Measurements from ENCODE around the gene RBM15. TPM values are rescaled to one million over a fixed set of nuclear protein-coding genes. Genes with fewer than 3 reads are reported as not detected.

Gene RBM15
- total RNA-seq, 2 experiments from 2014 or later, result 63.4 to 68.1 TPM

GRCh38 chr1:110308247-110308646, 30.9 kb upstream of the RBM15 start:
- Mint-ChIP-seq H3K4me1 (no peaks in the 10 kb centered on the region), H3K27ac (no peak overlapping the region), H3K9me3 (no peaks in the 10 kb centered on the region), H3K27me3 (no peaks in the 10 kb centered on the region), H3K4me3 (no peak overlapping the region), H3K36me3 (ENCODE audit: low read depth) (no peaks in the 10 kb centered on the region)
- DNase-seq, result no peak
- ChIA-PET CTCF (interaction anchor here (12.5 kb wide), 1 partner anchor 99 kb away, joined by 234 read pairs; the partner anchor contains the start of gene KCNC4), POLR2A (no interaction called here)

- H3K27me3 Mint-ChIP-seq, result no peaks in the 10 kb centered on the region
- ChIA-PET CTCF (interaction anchor here (2.3 to 12.5 kb wide), 3 partner anchors 100 to 112 kb away, joined by 8 to 234 read pairs (median 15); partner anchors contain the start of gene KCNC4), POLR2A (interaction anchor here (1.0 kb wide), 1 partner anchor 29 kb away, joined by 3 read pairs; the partner anchor contains the start of gene RBM15)
- H3K4me3 Mint-ChIP-seq, result no peak overlapping the region
- no peak for DNase-seq
- H3K36me3 Mint-ChIP-seq (ENCODE audit: low read depth), result no peaks in the 10 kb centered on the region
- H3K27ac Mint-ChIP-seq, result no peak overlapping the region
- no peaks in the 10 kb centered on the region for H3K9me3 Mint-ChIP-seq
- H3K4me1 Mint-ChIP-seq, result no peaks in the 10 kb centered on the region
Observed at GRCh38 chr1:110309139-110309538, 30.0 kb upstream of the RBM15 start.

GRCh38 chr1:110309767-110310166, 29.4 kb upstream of the RBM15 start:
- no peaks in the 10 kb centered on the region for H3K9me3 Mint-ChIP-seq
- H3K36me3 Mint-ChIP-seq (ENCODE audit: low read depth), result no peaks in the 10 kb centered on the region
- H3K4me3 Mint-ChIP-seq, result no peak overlapping the region
- no peaks in the 10 kb centered on the region for H3K4me1 Mint-ChIP-seq
- H3K27me3 Mint-ChIP-seq, result no peaks in the 10 kb centered on the region
- ChIA-PET CTCF (interaction anchor here (1.3 to 12.5 kb wide), 4 partner anchors 100 to 186 kb away, joined by 3 to 234 read pairs (median 12); partner anchors contain the start of gene KCNC4), POLR2A (interaction anchor here (1.0 kb wide), 1 partner anchor 29 kb away, joined by 3 read pairs; the partner anchor contains the start of gene RBM15)
- no peak overlapping the region for H3K27ac Mint-ChIP-seq
- no peak for DNase-seq

GRCh38 chr1:110310300-110310699, 28.9 kb upstream of the RBM15 start:
- H3K9me3 Mint-ChIP-seq, result no peaks in the 10 kb centered on the region
- no peak overlapping the region for H3K4me3 Mint-ChIP-seq
- H3K4me1 Mint-ChIP-seq, result no peaks in the 10 kb centered on the region
- no peaks in the 10 kb centered on the region for H3K36me3 Mint-ChIP-seq (ENCODE audit: low read depth)
- ChIA-PET POLR2A (no interaction called here), CTCF (interaction anchor here (1.3 to 12.5 kb wide), 4 partner anchors 101 to 185 kb away, joined by 3 to 234 read pairs (median 12); partner anchors contain the start of gene KCNC4)
- no peak overlapping the region for H3K27ac Mint-ChIP-seq
- DNase-seq, result no peak
- H3K27me3 Mint-ChIP-seq, result no peaks in the 10 kb centered on the region

GRCh38 chr1:110312188-110313121, 26.7 kb upstream of the RBM15 start:
- no peak overlapping the region for H3K4me3 Mint-ChIP-seq
- no peaks in the 10 kb centered on the region for H3K4me1 Mint-ChIP-seq

GRCh38 chr1:110316735-110317134, 22.4 kb upstream of the RBM15 start:
- CTCF ChIA-PET, result interaction anchor here (1.0 to 12.5 kb wide), 3 partner anchors 107 to 143 kb away, joined by 3 to 234 read pairs (median 10); partner anchors contain the start of gene KCNC4
- no peak for DNase-seq
- Mint-ChIP-seq H3K36me3 (ENCODE audit: low read depth) (no peaks in the 10 kb centered on the region), H3K9me3 (no peaks in the 10 kb centered on the region), H3K27me3 (no peaks in the 10 kb centered on the region), H3K27ac (no peak overlapping the region), H3K4me1 (no peaks in the 10 kb centered on the region), H3K4me3 (no peak overlapping the region)
- POLR2A ChIA-PET, result no interaction called here

More at GRCh38 chr1:110312188-110313121, 26.7 kb upstream of the RBM15 start:
- CTCF ChIA-PET, result interaction anchor here (0.5 to 12.5 kb wide), 14 partner anchors 9 to 150 kb away, joined by 3 to 234 read pairs (median 4); partner anchors contain the start of genes KCNC4 and RBM15
- POLR2A ChIA-PET, result interaction anchor here (0.6 to 1.0 kb wide), 2 partner anchors 25 to 109 kb away, joined by 3 read pairs; no protein-coding TSS in a partner anchor
- H3K27ac Mint-ChIP-seq, result no peak overlapping the region
- no peaks in the 10 kb centered on the region for H3K27me3 Mint-ChIP-seq
- no peaks in the 10 kb centered on the region for H3K36me3 Mint-ChIP-seq (ENCODE audit: low read depth)
- H3K9me3 Mint-ChIP-seq, result no peaks in the 10 kb centered on the region
- DNase-seq, result peak; percentile 68

- Mint-ChIP-seq H3K27me3 (no peaks in the 10 kb centered on the region), H3K36me3 (ENCODE audit: low read depth) (no peaks in the 10 kb centered on the region), H3K4me3 (no peak overlapping the region), H3K9me3 (no peaks in the 10 kb centered on the region), H3K27ac (no peak overlapping the region), H3K4me1 (no peaks in the 10 kb centered on the region)
- POLR2A ChIA-PET, result interaction anchor here (1.1 to 2.2 kb wide), 3 partner anchors 20 to 42 kb away, joined by 3 to 7 read pairs (median 4); partner anchors contain the start of gene RBM15
- DNase-seq, result no peak
- CTCF ChIA-PET, result interaction anchor here (0.8 to 12.5 kb wide), 7 partner anchors 11 to 143 kb away, joined by 3 to 234 read pairs (median 5); partner anchors contain the start of gene KCNC4
Observed at GRCh38 chr1:110318046-110318445, 21.1 kb upstream of the RBM15 start.

- ChIA-PET POLR2A (interaction anchor here (2.2 kb wide), 1 partner anchor 18 kb away, joined by 7 read pairs; no protein-coding TSS in a partner anchor), CTCF (interaction anchor here (0.8 to 12.5 kb wide), 3 partner anchors 110 to 176 kb away, joined by 3 to 234 read pairs (median 8); partner anchors contain the start of gene KCNC4)
- H3K36me3 Mint-ChIP-seq (ENCODE audit: low read depth), result no peaks in the 10 kb centered on the region
Observed at GRCh38 chr1:110319332-110320167, 19.6 kb upstream of the RBM15 start.

GRCh38 chr1:110320168-110320518, 19.0 kb upstream of the RBM15 start:
- no peak overlapping the region for H3K4me3 Mint-ChIP-seq
- H3K4me1 Mint-ChIP-seq, result no peaks in the 10 kb centered on the region
- H3K27me3 Mint-ChIP-seq, result no peaks in the 10 kb centered on the region

More at GRCh38 chr1:110319332-110320167, 19.6 kb upstream of the RBM15 start:
- Mint-ChIP-seq H3K4me1 (no peaks in the 10 kb centered on the region), H3K27me3 (no peaks in the 10 kb centered on the region), H3K27ac (no peak overlapping the region), H3K9me3 (no peaks in the 10 kb centered on the region), H3K4me3 (no peak overlapping the region)
- DNase-seq, result no peak

GRCh38 chr1:110321045-110321444, 18.1 kb upstream of the RBM15 start:
- no peak overlapping the region for H3K27ac Mint-ChIP-seq
- H3K9me3 Mint-ChIP-seq, result no peaks in the 10 kb centered on the region
- H3K4me1 Mint-ChIP-seq, result no peaks in the 10 kb centered on the region
- H3K4me3 Mint-ChIP-seq, result no peak overlapping the region
- no peaks in the 10 kb centered on the region for H3K36me3 Mint-ChIP-seq (ENCODE audit: low read depth)
- H3K27me3 Mint-ChIP-seq, result no peaks in the 10 kb centered on the region
- no peak for DNase-seq
- ChIA-PET POLR2A (no interaction called here), CTCF (no interaction called here)

More at GRCh38 chr1:110320168-110320518, 19.0 kb upstream of the RBM15 start:
- Mint-ChIP-seq H3K27ac (no peak overlapping the region), H3K36me3 (ENCODE audit: low read depth) (no peaks in the 10 kb centered on the region), H3K9me3 (no peaks in the 10 kb centered on the region)
- DNase-seq, result no peak
- ChIA-PET POLR2A (no interaction called here), CTCF (no interaction called here)

GRCh38 chr1:110321846-110322245, 17.3 kb upstream of the RBM15 start:
- CTCF ChIA-PET, result interaction anchor here (1.4 kb wide), 1 partner anchor 9 kb away, joined by 4 read pairs; no protein-coding TSS in a partner anchor
- no peaks in the 10 kb centered on the region for H3K27me3 Mint-ChIP-seq
- no peak overlapping the region for H3K4me3 Mint-ChIP-seq
- H3K4me1 Mint-ChIP-seq, result no peaks in the 10 kb centered on the region
- no peaks in the 10 kb centered on the region for H3K36me3 Mint-ChIP-seq (ENCODE audit: low read depth)
- H3K9me3 Mint-ChIP-seq, result no peaks in the 10 kb centered on the region
- H3K27ac Mint-ChIP-seq, result no peak overlapping the region
- POLR2A ChIA-PET, result no interaction called here
- DNase-seq, result no peak

- CTCF ChIA-PET, result no interaction called here
- DNase-seq, result no peak
- H3K36me3 Mint-ChIP-seq (ENCODE audit: low read depth), result no peaks in the 10 kb centered on the region
- H3K9me3 Mint-ChIP-seq, result no peaks in the 10 kb centered on the region
- H3K27me3 Mint-ChIP-seq, result no peaks in the 10 kb centered on the region
- no peak overlapping the region for H3K27ac Mint-ChIP-seq
- POLR2A ChIA-PET, result no interaction called here
- no peaks in the 10 kb centered on the region for H3K4me1 Mint-ChIP-seq
- no peak overlapping the region for H3K4me3 Mint-ChIP-seq
Observed at GRCh38 chr1:110324667-110325066, 14.5 kb upstream of the RBM15 start.
